GM13977 (cell line): ENCODE results near the gene PPP1R1A.

Experiments used
- DNase-seq: peaks from one replicate; pipeline ENCODE4 v3.0.0; 2012; ENCODE audit warnings: low spot score
- in situ Hi-C: fragments of 300-500 bp; cut with MboI; formaldehyde crosslinking; loops from one replicate; pipeline ENCODE4 v1.12.0; 2022; ENCODE audit warnings: low sequenced_read_pairs, low pct_unique_long_range_greater_than_20kb, mixed read lengths, inconsistent platforms; ENCODE audit not compliant: unreplicated experiment
- TF ChIP-seq, protein P1 (sequence below): IDR thresholded peaks from 2 replicates; pipeline ENCODE4 v1.5.1; 2012; ENCODE audit warnings: mild to moderate bottlenecking, control low read depth; ENCODE audit not compliant: insufficient read depth; ENCODE audit errors: extremely low read depth, missing control alignments

Gene PPP1R1A

DNA sequence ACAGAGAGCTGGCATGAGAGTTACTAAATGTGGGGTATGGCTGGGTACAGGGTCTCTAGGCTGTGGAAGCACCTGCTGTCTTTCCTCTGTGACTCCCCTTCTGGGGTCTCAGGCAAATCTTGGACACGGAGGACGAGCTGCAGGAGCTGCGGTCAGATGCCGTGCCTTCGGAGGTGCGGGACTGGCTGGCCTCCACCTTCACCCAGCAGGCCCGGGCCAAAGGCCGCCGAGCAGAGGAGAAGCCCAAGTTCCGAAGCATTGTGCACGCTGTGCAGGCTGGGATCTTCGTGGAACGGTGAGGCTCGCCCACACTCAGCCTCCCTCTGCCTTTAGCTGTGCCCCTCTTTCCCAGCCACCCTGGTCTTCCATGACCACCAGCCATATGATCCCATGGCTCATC lies 19.4 kb downstream of the PPP1R1A start:
- no peak for DNase-seq
- in situ Hi-C loops, result no loop called here
- TF ChIP-seq, protein P1, sequence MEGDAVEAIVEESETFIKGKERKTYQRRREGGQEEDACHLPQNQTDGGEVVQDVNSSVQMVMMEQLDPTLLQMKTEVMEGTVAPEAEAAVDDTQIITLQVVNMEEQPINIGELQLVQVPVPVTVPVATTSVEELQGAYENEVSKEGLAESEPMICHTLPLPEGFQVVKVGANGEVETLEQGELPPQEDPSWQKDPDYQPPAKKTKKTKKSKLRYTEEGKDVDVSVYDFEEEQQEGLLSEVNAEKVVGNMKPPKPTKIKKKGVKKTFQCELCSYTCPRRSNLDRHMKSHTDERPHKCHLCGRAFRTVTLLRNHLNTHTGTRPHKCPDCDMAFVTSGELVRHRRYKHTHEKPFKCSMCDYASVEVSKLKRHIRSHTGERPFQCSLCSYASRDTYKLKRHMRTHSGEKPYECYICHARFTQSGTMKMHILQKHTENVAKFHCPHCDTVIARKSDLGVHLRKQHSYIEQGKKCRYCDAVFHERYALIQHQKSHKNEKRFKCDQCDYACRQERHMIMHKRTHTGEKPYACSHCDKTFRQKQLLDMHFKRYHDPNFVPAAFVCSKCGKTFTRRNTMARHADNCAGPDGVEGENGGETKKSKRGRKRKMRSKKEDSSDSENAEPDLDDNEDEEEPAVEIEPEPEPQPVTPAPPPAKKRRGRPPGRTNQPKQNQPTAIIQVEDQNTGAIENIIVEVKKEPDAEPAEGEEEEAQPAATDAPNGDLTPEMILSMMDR, result no peak

DNA sequence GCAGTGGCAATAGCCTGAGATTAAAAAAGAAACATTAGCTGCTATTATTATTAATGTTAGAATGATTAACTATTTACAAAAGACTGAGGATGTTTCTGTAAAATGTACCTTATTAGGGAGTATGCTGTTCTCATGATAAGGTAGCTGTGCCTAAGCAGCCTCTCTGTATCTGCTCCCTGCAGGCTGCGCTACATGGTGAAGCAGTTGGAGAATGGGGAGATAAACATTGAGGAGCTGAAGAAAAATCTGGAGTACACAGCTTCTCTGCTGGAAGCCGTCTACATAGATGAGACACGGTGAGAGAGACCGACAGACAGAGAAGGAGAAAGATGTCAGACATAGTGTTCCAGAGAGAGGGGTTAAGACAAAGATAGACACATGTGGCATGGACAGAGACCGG lies 21.7 kb downstream of the PPP1R1A start:
- in situ Hi-C loops, result no loop called here
- TF ChIP-seq, protein P1, result no peak
- DNase-seq, result no peak

DNA sequence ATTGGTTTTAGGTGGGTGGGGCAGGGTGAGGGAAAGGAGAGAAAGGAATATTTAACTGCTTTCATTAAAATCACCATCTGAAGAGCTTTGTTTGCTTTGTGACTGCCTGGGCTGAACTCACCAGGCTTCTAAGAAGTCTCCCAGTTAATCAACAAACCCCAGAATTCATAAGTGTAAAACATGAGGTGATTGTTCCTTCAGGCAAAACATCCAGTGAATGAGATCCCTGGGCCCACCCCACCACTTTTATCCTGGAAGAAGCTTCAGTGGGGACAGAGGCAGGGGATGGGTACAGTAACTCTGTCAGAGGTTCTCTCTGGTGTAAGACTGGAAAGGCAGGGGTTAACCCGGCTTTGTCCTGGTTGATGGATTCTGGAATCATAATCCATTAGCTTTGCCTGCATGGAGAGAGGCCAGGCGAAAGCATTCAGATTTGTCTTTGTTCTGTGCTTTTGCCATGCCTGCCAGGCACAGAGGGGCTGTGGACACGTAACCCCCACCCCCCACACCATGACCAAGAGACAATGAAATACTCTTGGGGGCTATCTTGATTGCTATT lies 22.4 kb downstream of the PPP1R1A start:
- in situ Hi-C loops, result no loop called here
- no peak for DNase-seq
- TF ChIP-seq, protein P1, result no peak

DNA sequence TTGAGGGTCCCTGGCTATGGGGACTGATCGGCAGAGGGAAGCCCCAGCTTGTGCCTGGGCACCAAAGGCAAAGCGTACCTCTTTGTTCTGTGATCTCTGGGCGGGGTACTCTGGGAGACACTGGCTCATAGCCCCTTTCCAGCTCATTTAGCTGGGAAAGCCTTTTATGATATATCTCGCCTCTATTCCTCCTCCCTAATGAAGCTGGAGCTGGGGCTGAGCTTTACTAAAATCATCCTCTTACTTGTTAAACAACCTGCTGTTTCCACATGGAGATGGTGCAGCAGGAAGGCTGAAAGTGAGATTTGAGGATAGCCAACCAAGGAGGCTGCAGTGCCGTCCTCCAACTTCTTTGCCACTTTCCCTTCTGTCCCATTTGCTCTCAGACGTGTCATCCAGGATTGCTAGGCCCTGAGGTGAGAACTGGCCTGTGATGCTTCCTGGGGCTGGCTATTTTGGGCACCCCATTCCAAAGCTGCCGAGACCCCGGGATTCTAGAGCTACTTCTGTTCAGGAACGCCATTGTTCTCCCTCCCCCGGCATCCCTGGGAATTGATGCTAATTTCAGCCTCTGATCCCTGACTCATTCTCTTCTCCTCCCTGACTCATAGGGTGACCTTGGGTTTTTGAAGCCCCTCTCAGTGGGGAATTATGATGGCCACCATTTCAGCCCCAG lies 23.0 kb downstream of the PPP1R1A start:
- in situ Hi-C loops, result no loop called here
- TF ChIP-seq, protein P1, result no peak
- DNase-seq, result no peak

DNA sequence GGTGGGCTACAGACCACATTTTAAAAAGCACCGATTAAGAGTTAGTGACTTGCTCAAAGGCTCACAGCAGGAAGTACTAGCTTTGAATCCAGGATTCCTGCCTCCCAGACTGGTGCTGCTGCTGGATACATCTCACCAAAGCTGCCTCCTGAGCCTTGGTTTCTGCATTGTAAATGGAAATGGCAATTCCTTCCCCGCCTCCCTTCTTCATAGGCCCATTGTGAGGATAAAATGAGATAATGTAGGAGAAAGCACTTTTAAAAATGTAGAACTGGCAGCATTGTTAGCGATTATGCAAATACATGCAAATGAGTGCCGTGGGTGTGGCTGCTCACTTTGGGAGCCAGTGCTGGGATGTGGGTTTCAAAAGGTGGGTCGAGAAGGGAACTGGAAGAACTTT lies 23.7 kb downstream of the PPP1R1A start:
- no peak for DNase-seq
- in situ Hi-C loops, result no loop called here
- TF ChIP-seq, protein P1, result no peak

DNA sequence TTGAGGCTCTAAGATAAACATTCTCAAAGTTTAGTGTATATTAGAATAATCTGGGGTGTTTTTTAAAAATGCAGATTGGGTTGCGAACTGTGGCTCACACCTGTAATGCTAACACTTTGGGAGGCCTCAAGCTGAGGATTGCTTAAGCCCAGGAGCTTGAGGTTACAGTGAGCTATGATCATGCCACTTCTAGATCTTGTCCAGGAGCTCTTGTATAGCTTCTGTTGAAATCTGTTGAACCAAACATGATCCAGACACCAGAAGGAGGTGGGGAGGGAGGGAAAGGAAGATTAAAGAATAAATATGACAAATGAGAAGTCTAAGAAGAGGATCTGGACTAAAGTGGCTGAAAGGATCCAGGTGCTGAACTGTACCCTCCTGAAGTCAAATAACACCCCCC lies 24.7 kb downstream of the PPP1R1A start:
- no peak for DNase-seq
- in situ Hi-C loops, result no loop called here
- TF ChIP-seq, protein P1, result no peak
